ENCODE measurements around the gene PLA2G1B.

The PLA2G1B gene

GRCh38 chr12:120327593-120327992 is at the start of gene PLA2G1B:
PLA2G1B (minus strand) TSS chr12:120327779; CDS start chr12:120327753, 26 bp downstream.
- DNase-seq (ENCODE audit: extremely low spot score) = no peak
- no peak for TF ChIP-seq CTCF (IDR thresholded peaks at IDR 0.05; ENCODE audit: control extremely low read depth, extremely low read depth, low read depth, missing control alignments)
- ChIA-PET POLR2A (interaction anchor here (1.0 kb wide), 1 partner anchor 36 kb away, joined by 5 read pairs; the partner anchor contains the start of gene RNU4-2), CTCF (interaction anchor here (0.9 to 2.1 kb wide), 9 partner anchors 11 to 111 kb away, joined by 3 to 10 read pairs (median 4); partner anchors contain the start of genes COX6A1 and SIRT4)

- no peak for TF ChIP-seq CTCF (IDR thresholded peaks at IDR 0.05; ENCODE audit: control extremely low read depth, extremely low read depth, low read depth, missing control alignments)
- POLR2A ChIA-PET = no interaction called here
- DNase-seq (ENCODE audit: extremely low spot score) = no peak
- CTCF ChIA-PET = interaction anchor here (1.0 to 2.3 kb wide), 3 partner anchors 10 to 25 kb away, joined by 3 to 7 read pairs (median 3); no protein-coding TSS in a partner anchor
Measured at GRCh38 chr12:120376934-120377572, 49.5 kb upstream of the PLA2G1B start.

GRCh38 chr12:120376416-120376815 is 48.8 kb upstream of the PLA2G1B start:
- ChIA-PET CTCF (interaction anchor here (1.0 to 2.3 kb wide), 3 partner anchors 9 to 24 kb away, joined by 3 to 7 read pairs (median 3); no protein-coding TSS in a partner anchor), POLR2A (no interaction called here)
- no peak for DNase-seq (ENCODE audit: extremely low spot score)
- TF ChIP-seq CTCF (IDR thresholded peaks at IDR 0.05; ENCODE audit: control extremely low read depth, extremely low read depth, low read depth, missing control alignments) = no peak

GRCh38 chr12:120376009-120376408 is 48.4 kb upstream of the PLA2G1B start:
- POLR2A ChIA-PET = no interaction called here
- CTCF ChIA-PET = interaction anchor here (1.0 to 2.3 kb wide), 4 partner anchors 9 to 24 kb away, joined by 3 to 7 read pairs (median 4); no protein-coding TSS in a partner anchor
- no peak for TF ChIP-seq CTCF (IDR thresholded peaks at IDR 0.05; ENCODE audit: control extremely low read depth, extremely low read depth, low read depth, missing control alignments)
- DNase-seq (ENCODE audit: extremely low spot score) = no peak

GRCh38 chr12:120373683-120374082 is 46.1 kb upstream of the PLA2G1B start:
- no peak for TF ChIP-seq CTCF (IDR thresholded peaks at IDR 0.05; ENCODE audit: control extremely low read depth, extremely low read depth, low read depth, missing control alignments)
- DNase-seq (ENCODE audit: extremely low spot score) = no peak
- ChIA-PET POLR2A (no interaction called here), CTCF (no interaction called here)

GRCh38 chr12:120370343-120371243 is 43.0 kb upstream of the PLA2G1B start:
- POLR2A ChIA-PET = no interaction called here
- no peak for TF ChIP-seq CTCF (IDR thresholded peaks at IDR 0.05; ENCODE audit: control extremely low read depth, extremely low read depth, low read depth, missing control alignments)
- DNase-seq (ENCODE audit: extremely low spot score) = no peak
- CTCF ChIA-PET = no interaction called here
